Loucy (cell line): ENCODE data around the gene MRPL38.

ENCODE experiments used
- EZH2phosphoT487 ChIP-seq: fragments of 200-600 bp; IDR thresholded peaks from 2 replicates; pipeline ENCODE4 v1.6.1; 2018; ENCODE audit warnings: antibody characterized with exemption, mild to moderate bottlenecking, moderate library complexity, borderline replicate concordance
- TF ChIP-seq, protein P1 (sequence below): fragments of 200-600 bp; sonication (generic); conservative IDR thresholded peaks from 2 replicates; pipeline ENCODE4 v1.5.1; 2014; ENCODE audit warnings: mild to moderate bottlenecking, antibody characterized with exemption, low read length

DNA sequence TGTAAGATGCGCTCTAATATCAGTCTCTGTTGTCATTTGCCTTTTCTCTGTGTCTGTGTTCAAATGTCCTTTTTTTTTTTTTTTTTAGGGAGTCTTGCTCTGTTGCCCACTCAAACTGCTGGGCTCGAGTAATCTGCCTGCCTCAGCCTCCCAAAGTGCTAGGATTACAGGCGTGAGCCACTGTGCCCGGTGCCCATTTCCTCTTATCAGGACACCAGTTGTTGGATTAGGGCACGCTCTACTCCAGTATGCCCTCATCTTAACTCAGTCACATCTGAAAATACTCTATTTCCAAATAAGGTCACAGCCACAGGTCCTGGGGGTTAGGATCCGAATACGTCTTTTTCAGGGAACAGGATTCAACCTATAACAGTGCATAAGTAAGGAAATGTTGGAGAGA lies 24.4 kb downstream of the MRPL38 start:
- TF ChIP-seq, protein P1, sequence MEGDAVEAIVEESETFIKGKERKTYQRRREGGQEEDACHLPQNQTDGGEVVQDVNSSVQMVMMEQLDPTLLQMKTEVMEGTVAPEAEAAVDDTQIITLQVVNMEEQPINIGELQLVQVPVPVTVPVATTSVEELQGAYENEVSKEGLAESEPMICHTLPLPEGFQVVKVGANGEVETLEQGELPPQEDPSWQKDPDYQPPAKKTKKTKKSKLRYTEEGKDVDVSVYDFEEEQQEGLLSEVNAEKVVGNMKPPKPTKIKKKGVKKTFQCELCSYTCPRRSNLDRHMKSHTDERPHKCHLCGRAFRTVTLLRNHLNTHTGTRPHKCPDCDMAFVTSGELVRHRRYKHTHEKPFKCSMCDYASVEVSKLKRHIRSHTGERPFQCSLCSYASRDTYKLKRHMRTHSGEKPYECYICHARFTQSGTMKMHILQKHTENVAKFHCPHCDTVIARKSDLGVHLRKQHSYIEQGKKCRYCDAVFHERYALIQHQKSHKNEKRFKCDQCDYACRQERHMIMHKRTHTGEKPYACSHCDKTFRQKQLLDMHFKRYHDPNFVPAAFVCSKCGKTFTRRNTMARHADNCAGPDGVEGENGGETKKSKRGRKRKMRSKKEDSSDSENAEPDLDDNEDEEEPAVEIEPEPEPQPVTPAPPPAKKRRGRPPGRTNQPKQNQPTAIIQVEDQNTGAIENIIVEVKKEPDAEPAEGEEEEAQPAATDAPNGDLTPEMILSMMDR, result no peak
- TF ChIP-seq EZH2phosphoT487, result no peak
